ENCODE measurements around the gene MYRIP.
"Not testable (repeated sequence)": the region's sequence is repeated elsewhere in the genome, so short reads cannot be mapped to it uniquely, and the experiment has no call there.

Gene MYRIP

GRCh38 chr3:40265181-40265580 lies 455.8 kb downstream of the MYRIP start:
- no peak overlapping the region for H3K4me3 ChIP-seq (ENCODE audit: control insufficient read depth, low read depth, low read length)
- TF ChIP-seq, protein P1, sequence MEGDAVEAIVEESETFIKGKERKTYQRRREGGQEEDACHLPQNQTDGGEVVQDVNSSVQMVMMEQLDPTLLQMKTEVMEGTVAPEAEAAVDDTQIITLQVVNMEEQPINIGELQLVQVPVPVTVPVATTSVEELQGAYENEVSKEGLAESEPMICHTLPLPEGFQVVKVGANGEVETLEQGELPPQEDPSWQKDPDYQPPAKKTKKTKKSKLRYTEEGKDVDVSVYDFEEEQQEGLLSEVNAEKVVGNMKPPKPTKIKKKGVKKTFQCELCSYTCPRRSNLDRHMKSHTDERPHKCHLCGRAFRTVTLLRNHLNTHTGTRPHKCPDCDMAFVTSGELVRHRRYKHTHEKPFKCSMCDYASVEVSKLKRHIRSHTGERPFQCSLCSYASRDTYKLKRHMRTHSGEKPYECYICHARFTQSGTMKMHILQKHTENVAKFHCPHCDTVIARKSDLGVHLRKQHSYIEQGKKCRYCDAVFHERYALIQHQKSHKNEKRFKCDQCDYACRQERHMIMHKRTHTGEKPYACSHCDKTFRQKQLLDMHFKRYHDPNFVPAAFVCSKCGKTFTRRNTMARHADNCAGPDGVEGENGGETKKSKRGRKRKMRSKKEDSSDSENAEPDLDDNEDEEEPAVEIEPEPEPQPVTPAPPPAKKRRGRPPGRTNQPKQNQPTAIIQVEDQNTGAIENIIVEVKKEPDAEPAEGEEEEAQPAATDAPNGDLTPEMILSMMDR (IDR thresholded peaks at IDR 0.05; ENCODE audit: control insufficient read depth, insufficient read depth, low read depth, low read length, missing control alignments), result no peak
- DNase-seq (ENCODE audit: low read depth), result no peak

GRCh38 chr3:40267937-40268724 lies 458.7 kb downstream of the MYRIP start:
- TF ChIP-seq, protein P1 (IDR thresholded peaks at IDR 0.05; ENCODE audit: control insufficient read depth, insufficient read depth, low read depth, low read length, missing control alignments), result no peak
- no peak overlapping the region for H3K4me3 ChIP-seq (ENCODE audit: control insufficient read depth, low read depth, low read length)
- no peak for DNase-seq (ENCODE audit: low read depth)

GRCh38 chr3:40268802-40269524 lies 459.6 kb downstream of the MYRIP start:
- TF ChIP-seq, protein P1 (IDR thresholded peaks at IDR 0.05; ENCODE audit: control insufficient read depth, insufficient read depth, low read depth, low read length, missing control alignments), result no peak
- no peak overlapping the region for H3K4me3 ChIP-seq (ENCODE audit: control insufficient read depth, low read depth, low read length)
- DNase-seq (ENCODE audit: low read depth), result no peak

DNA sequence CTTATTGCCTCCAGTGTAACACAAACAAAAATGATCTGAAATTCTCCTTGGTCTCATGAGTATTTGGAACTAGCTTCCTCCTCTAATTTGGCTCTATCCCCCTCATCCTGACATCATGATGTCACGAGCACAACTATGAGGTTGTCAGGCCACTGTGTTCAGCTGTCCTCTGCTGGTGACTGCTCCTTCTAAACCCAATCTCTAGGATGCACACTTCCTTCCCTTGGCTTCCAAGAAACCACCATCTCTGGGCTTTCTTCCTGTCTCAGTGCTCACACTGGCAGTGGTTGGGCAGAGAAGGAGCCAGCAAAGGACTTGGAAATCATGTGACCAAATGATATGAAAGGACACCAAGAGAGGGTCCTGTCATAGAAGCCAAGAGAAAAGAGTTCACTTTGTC lies 469.4 kb downstream of the MYRIP start:
- H3K4me3 ChIP-seq (ENCODE audit: control insufficient read depth, low read depth, low read length), result no peak overlapping the region
- no peak for DNase-seq (ENCODE audit: low read depth)
- TF ChIP-seq, protein P1 (IDR thresholded peaks at IDR 0.05; ENCODE audit: control insufficient read depth, insufficient read depth, low read depth, low read length, missing control alignments), result no peak

DNA sequence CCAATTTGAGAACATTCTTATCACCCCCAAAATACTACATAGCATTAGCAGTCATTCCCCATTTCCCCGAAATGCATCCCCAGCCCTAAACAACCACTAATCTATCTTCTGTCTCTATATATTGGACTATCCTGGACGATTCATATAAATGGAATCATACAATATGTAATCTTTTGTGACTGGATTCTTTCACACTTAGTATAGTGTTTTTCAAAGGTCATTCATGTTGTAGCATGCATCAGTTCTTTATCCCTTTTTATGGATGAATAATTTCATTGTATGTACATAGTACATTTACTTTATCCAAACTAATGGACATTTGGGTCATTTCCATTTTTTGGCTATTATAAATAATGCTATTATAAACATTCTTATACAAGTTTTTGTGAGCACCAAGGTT lies 472.6 kb downstream of the MYRIP start:
- no peak for DNase-seq (ENCODE audit: low read depth)
- H3K4me3 ChIP-seq (ENCODE audit: control insufficient read depth, low read depth, low read length), result no peak overlapping the region
- TF ChIP-seq, protein P1 (IDR thresholded peaks at IDR 0.05; ENCODE audit: control insufficient read depth, insufficient read depth, low read depth, low read length, missing control alignments), result no peak

DNA sequence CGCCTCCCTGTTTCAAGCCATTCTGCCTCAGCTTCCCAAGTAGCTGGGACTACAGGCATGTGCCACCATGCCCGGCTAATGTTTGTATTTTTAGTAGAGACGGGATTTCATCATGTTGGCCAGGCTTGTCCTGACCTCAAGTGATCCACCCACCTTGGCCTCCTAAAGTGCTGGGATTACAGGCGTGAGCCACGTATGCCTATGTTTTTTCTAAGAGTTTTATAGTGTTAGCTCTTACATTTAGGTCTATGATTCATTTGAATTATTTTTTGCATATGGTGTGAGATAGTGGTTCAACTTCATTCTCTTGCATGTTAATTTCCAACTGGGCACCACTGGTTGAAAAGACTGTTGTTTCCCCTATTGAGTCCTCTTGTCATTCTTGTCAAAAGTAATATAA lies 473.6 kb downstream of the MYRIP start:
- not testable (repeated sequence) for H3K4me3 ChIP-seq (ENCODE audit: control insufficient read depth, low read depth, low read length); DNase-seq (ENCODE audit: low read depth)

- DNase-seq (ENCODE audit: low read depth), result no peak
- TF ChIP-seq, protein P1 (IDR thresholded peaks at IDR 0.05; ENCODE audit: control insufficient read depth, insufficient read depth, low read depth, low read length, missing control alignments), result no peak
- H3K4me3 ChIP-seq (ENCODE audit: control insufficient read depth, low read depth, low read length), result no peak overlapping the region
These were observed 477.8 kb downstream of the MYRIP start for GRCh38 chr3:40287248-40287647.

Data from AG09309 (cell line).